Measurements from ENCODE around the gene ATRN. TPM values are rescaled to one million over a fixed set of nuclear protein-coding genes. Genes with fewer than 3 reads are reported as not detected.

The ATRN gene
- total RNA-seq, 1 donor from 2014 or later: 50.2 TPM

- no peaks in the 10 kb centered on the region for H3K9me3 Mint-ChIP-seq (ENCODE audit: unreplicated experiment)
- peaks cover 16% of the 10 kb centered on the region for H3K4me1 Mint-ChIP-seq (ENCODE audit: unreplicated experiment)
- no peak overlapping the region for H3K27ac Mint-ChIP-seq (ENCODE audit: unreplicated experiment)
- no peaks in the 10 kb centered on the region for H3K27me3 Mint-ChIP-seq (ENCODE audit: unreplicated experiment)
- H3K36me3 Mint-ChIP-seq (ENCODE audit: unreplicated experiment): no peaks in the 10 kb centered on the region
- H3K4me3 Mint-ChIP-seq (ENCODE audit: unreplicated experiment): no peak overlapping the region
- no peak for TF ChIP-seq CTCF (IDR thresholded peaks at IDR 0.05)
- DNase-seq (ENCODE audit: extremely low spot score, unreplicated experiment): no peak
Measured at GRCh38 chr20:3685341-3685740, 214.5 kb downstream of the ATRN start.

DNA sequence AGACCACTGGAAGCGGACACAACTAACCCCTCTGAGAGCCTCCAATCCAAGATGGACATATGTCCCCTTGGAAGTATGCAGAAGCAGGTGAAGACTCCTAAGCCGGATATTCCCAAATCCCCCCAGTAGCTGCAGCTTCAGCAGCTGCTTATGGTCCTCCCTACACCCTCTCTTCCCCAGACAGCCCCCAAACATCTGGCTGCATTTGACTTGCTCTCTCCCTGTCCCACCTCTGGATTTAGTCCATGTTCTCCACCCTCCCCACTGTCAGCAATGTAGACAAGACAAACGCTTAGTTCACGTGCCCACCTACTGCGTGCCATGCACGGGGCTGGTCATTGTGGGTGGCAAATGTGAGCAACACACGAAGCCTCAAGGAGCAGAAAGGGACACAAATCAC, 215.6 kb downstream of the ATRN start:
- Mint-ChIP-seq H3K27ac (ENCODE audit: unreplicated experiment) (no peak overlapping the region), H3K4me1 (ENCODE audit: unreplicated experiment) (peaks cover 5% of the 10 kb centered on the region), H3K27me3 (ENCODE audit: unreplicated experiment) (no peaks in the 10 kb centered on the region), H3K36me3 (ENCODE audit: unreplicated experiment) (no peaks in the 10 kb centered on the region), H3K9me3 (ENCODE audit: unreplicated experiment) (no peaks in the 10 kb centered on the region), H3K4me3 (ENCODE audit: unreplicated experiment) (no peak overlapping the region)
- DNase-seq (ENCODE audit: extremely low spot score, unreplicated experiment): no peak
- no peak for TF ChIP-seq CTCF (IDR thresholded peaks at IDR 0.05)

- Mint-ChIP-seq H3K27me3 (ENCODE audit: unreplicated experiment) (no peaks in the 10 kb centered on the region), H3K27ac (ENCODE audit: unreplicated experiment) (no peak overlapping the region), H3K36me3 (ENCODE audit: unreplicated experiment) (no peaks in the 10 kb centered on the region), H3K4me1 (ENCODE audit: unreplicated experiment) (peaks cover 5% of the 10 kb centered on the region), H3K4me3 (ENCODE audit: unreplicated experiment) (no peak overlapping the region), H3K9me3 (ENCODE audit: unreplicated experiment) (no peaks in the 10 kb centered on the region)
- DNase-seq (ENCODE audit: extremely low spot score, unreplicated experiment): no peak
- TF ChIP-seq CTCF (IDR thresholded peaks at IDR 0.05): no peak
Measured at GRCh38 chr20:3686867-3687321, 216.1 kb downstream of the ATRN start.

DNA sequence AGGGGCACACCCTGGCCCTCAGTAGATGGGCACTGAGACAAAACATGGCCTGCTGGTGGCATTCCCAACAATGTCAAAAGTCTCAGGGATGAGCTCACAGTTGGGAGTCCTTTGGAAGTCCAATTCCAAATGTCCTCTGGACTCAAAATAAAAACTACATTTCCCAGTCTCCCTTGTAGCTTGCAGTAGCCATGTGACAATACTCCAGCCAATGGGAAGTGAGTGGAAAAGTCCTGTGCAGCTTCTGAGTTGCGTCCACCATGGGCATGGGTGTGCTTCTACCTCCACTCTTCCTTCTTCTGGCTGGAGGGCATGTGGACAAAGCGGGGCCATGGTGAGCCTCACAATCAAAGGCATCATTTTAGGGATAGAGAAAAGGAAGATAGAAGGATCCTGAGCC, 216.8 kb downstream of the ATRN start:
- TF ChIP-seq CTCF (IDR thresholded peaks at IDR 0.05): no peak
- no peaks in the 10 kb centered on the region for H3K36me3 Mint-ChIP-seq (ENCODE audit: unreplicated experiment)
- H3K27me3 Mint-ChIP-seq (ENCODE audit: unreplicated experiment): no peaks in the 10 kb centered on the region
- H3K9me3 Mint-ChIP-seq (ENCODE audit: unreplicated experiment): no peaks in the 10 kb centered on the region
- H3K27ac Mint-ChIP-seq (ENCODE audit: unreplicated experiment): no peak overlapping the region
- DNase-seq (ENCODE audit: extremely low spot score, unreplicated experiment): no peak
- H3K4me3 Mint-ChIP-seq (ENCODE audit: unreplicated experiment): no peak overlapping the region
- H3K4me1 Mint-ChIP-seq (ENCODE audit: unreplicated experiment): peaks cover 3% of the 10 kb centered on the region

DNA sequence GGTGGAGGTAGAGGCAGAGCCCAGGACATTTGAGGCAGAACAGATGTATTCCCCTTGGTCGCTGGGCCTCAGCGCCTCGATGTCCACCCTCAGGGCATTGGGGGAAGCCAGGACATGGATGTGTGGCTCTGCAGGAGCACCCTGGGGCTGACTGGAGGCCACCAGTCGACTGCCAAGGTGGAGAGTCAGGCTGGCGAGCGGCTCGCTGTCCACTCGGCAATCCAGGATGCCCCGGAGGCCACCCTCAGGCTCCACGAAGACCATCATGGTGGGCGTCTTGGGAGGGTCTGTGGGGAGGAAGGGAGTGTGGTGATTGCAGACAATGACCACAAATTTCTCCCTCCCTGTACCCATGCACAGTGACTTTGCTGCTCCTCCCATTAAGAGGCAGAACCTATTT, 219.2 kb downstream of the ATRN start:
- H3K27me3 Mint-ChIP-seq (ENCODE audit: unreplicated experiment): no peaks in the 10 kb centered on the region
- no peak for TF ChIP-seq CTCF (IDR thresholded peaks at IDR 0.05)
- H3K27ac Mint-ChIP-seq (ENCODE audit: unreplicated experiment): no peak overlapping the region
- H3K9me3 Mint-ChIP-seq (ENCODE audit: unreplicated experiment): no peaks in the 10 kb centered on the region
- no peaks in the 10 kb centered on the region for H3K36me3 Mint-ChIP-seq (ENCODE audit: unreplicated experiment)
- DNase-seq (ENCODE audit: extremely low spot score, unreplicated experiment): no peak
- no peak overlapping the region for H3K4me3 Mint-ChIP-seq (ENCODE audit: unreplicated experiment)
- H3K4me1 Mint-ChIP-seq (ENCODE audit: unreplicated experiment): peaks cover 3% of the 10 kb centered on the region

Data from osteocyte (in vitro differentiated cells).